ENCODE measurements around the gene RDH8.
"Not testable (repeated sequence)": the region's sequence is repeated elsewhere in the genome, so short reads cannot be mapped to it uniquely, and the experiment has no call there.

Gene RDH8

GRCh38 chr19:10005632-10006334, 7.5 kb upstream of the RDH8 start:
- no peak for DNase-seq (ENCODE audit: low read depth in 2 of 3, low spot score in 2 of 3)

- no peak for DNase-seq (ENCODE audit: low read depth in 2 of 3, low spot score in 2 of 3)
These were observed 7.0 kb upstream of the RDH8 start for GRCh38 chr19:10006335-10006708.

GRCh38 chr19:10006752-10007323, 6.4 kb upstream of the RDH8 start:
- DNase-seq (ENCODE audit: low read depth in 2 of 3, low spot score in 2 of 3), result no peak

GRCh38 chr19:10007371-10008183, 5.7 kb upstream of the RDH8 start:
- DNase-seq (ENCODE audit: low read depth in 2 of 3, low spot score in 2 of 3), result no peak

GRCh38 chr19:10008184-10008765, 5.0 kb upstream of the RDH8 start:
- DNase-seq (ENCODE audit: low read depth in 2 of 3, low spot score in 2 of 3), result no peak

GRCh38 chr19:10009714-10010224, 3.5 kb upstream of the RDH8 start:
- no peak for DNase-seq (ENCODE audit: low read depth in 2 of 3, low spot score in 2 of 3)

GRCh38 chr19:10010247-10010691, 3.0 kb upstream of the RDH8 start, which contains the start of gene COL5A3:
COL5A3 (minus strand) TSS chr19:10010504; CDS start chr19:10010385, 119 bp downstream.
- no peak for DNase-seq (ENCODE audit: low read depth in 2 of 3, low spot score in 2 of 3)

- no peak for DNase-seq (ENCODE audit: low read depth in 2 of 3, low spot score in 2 of 3)
These were observed 2.3 kb upstream of the RDH8 start for GRCh38 chr19:10010939-10011338.

GRCh38 chr19:10011974-10012373, 1.3 kb upstream of the RDH8 start:
- DNase-seq (ENCODE audit: low read depth in 2 of 3, low spot score in 2 of 3), result no peak

GRCh38 chr19:10013834-10014618, 743 bp downstream of the RDH8 start:
- no peak for DNase-seq (ENCODE audit: low read depth in 2 of 3, low spot score in 2 of 3)

GRCh38 chr19:10018263-10018662, 5.0 kb downstream of the RDH8 start:
- DNase-seq (ENCODE audit: low read depth in 2 of 3, low spot score in 2 of 3), result no peak

- no peak for DNase-seq (ENCODE audit: low read depth in 2 of 3, low spot score in 2 of 3)
These were observed 5.5 kb downstream of the RDH8 start for GRCh38 chr19:10018786-10019185.

- DNase-seq (ENCODE audit: low read depth in 2 of 3, low spot score in 2 of 3), result no peak
These were observed 6.0 kb downstream of the RDH8 start for GRCh38 chr19:10019246-10019645.

GRCh38 chr19:10020851-10021250, 7.6 kb downstream of the RDH8 start:
- no peak for DNase-seq (ENCODE audit: low read depth in 2 of 3, low spot score in 2 of 3)

- DNase-seq (ENCODE audit: low read depth in 2 of 3, low spot score in 2 of 3), result no peak
These were observed 8.2 kb downstream of the RDH8 start for GRCh38 chr19:10021446-10021845.

GRCh38 chr19:10021863-10022262, 8.6 kb downstream of the RDH8 start:
- no peak for DNase-seq (ENCODE audit: low read depth in 2 of 3, low spot score in 2 of 3)

GRCh38 chr19:10023096-10023495, 9.8 kb downstream of the RDH8 start:
- not testable (repeated sequence) for DNase-seq (ENCODE audit: low read depth in 2 of 3, low spot score in 2 of 3)

- no peak for DNase-seq (ENCODE audit: low read depth in 2 of 3, low spot score in 2 of 3)
These were observed 13.5 kb downstream of the RDH8 start for GRCh38 chr19:10026744-10027143.

- DNase-seq (ENCODE audit: low read depth in 2 of 3, low spot score in 2 of 3), result peak; percentile 53 to 84 (median 74)
These were observed 14.1 kb downstream of the RDH8 start for GRCh38 chr19:10027158-10027997.

- no peak for DNase-seq (ENCODE audit: low read depth in 2 of 3, low spot score in 2 of 3)
These were observed 20.3 kb downstream of the RDH8 start for GRCh38 chr19:10033614-10034013.
